Transverse colon (tissue), 4 donors: ENCODE measurements around the gene SSBP2. TPM values are rescaled to one million over a fixed set of nuclear protein-coding genes. Genes with fewer than 3 reads are reported as not detected.

Source experiments
- DNase-seq: peaks from one replicate; pipeline ENCODE4 v3.0.0-alpha.2; 2019
- H3K27ac ChIP-seq, 4 donors: fragments of 200-600 bp; sonication (generic); 2 replicates each; pipeline ENCODE4 v1.5.1; 2016 to 2018; ENCODE audit warnings: inconsistent platforms in 4 of 4
- H3K27me3 ChIP-seq: fragments of 200-600 bp; sonication (generic); 2 replicates; pipeline ENCODE4 v1.5.1; 2017; ENCODE audit warnings: inconsistent platforms
- H3K36me3 ChIP-seq, 4 donors: fragments of 200-600 bp; sonication (generic); 2 replicates each; pipeline ENCODE4 v1.5.1; 2017 to 2019; ENCODE audit warnings: inconsistent platforms in 4 of 4
- H3K4me1 ChIP-seq, 4 donors: fragments of 200-600 bp; sonication (generic); 2 replicates each; pipeline ENCODE4 v1.5.1; 2017 to 2020; ENCODE audit warnings: inconsistent platforms in 4 of 4
- H3K4me3 ChIP-seq, 4 donors: fragments of 200-600 bp; sonication (generic); 1 replicate in 1 of 4; 2 replicates in 3 of 4; pipeline versions ENCODE4 v1.5.1 to v1.6.1; 2017 to 2019; ENCODE audit warnings: inconsistent platforms in 4 of 4
- H3K9me3 ChIP-seq, 2 donors: fragments of 200-600 bp; sonication (generic); 2 replicates each; pipeline ENCODE4 v1.5.1; 2017 to 2019; ENCODE audit warnings: inconsistent platforms in 2 of 2
- EP300 ChIP-seq: sonication (generic); formaldehyde crosslinking; IDR thresholded peaks from one replicate; pipeline ENCODE4 v1.6.1; 2017; ENCODE audit warnings: antibody characterized with exemption, low read depth
- POLR2A ChIP-seq: fragments of 450-650 bp; IDR thresholded peaks from one replicate; pipeline ENCODE4 v1.6.1; 2016; ENCODE audit warnings: antibody characterized with exemption, mild to moderate bottlenecking, moderate library complexity
- POLR2AphosphoS5 ChIP-seq, 3 donors: sonication (generic); formaldehyde crosslinking; IDR thresholded peaks; one replicate each; pipeline ENCODE4 v1.6.1; 2016; ENCODE audit warnings: antibody characterized with exemption in 3 of 3
- WGBS, 2 donors: methylation state at CpG; one replicate each; pipeline ENCODE4 v1.1.5; 2018; ENCODE audit warnings: low coverage in 1 of 2; 5-methylcytosine and 5-hydroxymethylcytosine counted together
- in situ Hi-C, 4 donors: fragments of 200-750 bp; cut with MboI; loops; one replicate each; pipeline versions ENCODE4 v1.15.0 to v1.15.1; 2017; ENCODE audit warnings: low sequenced_read_pairs in 3 of 4, low pct_ligation_motif_present in 1 of 4, low pct_unique_long_range_greater_than_20kb in 1 of 4
- intact Hi-C: fragments of 100-400 bp; cut with DNase I; formaldehyde crosslinking; loops from one replicate; pipeline ENCODE4 v1.15.1; 2023; ENCODE audit warnings: low total_unique reads
- total RNA-seq, 4 donors: library from RNA; depleted of rRNA; stranded (reverse); fragments of >200 nt; gene quantifications; one replicate each; pipeline ENCODE4 v1.1.0, GENCODE V29; 2016
- TF ChIP-seq, protein P1 (sequence below), 5 experiments: fragments of 200-600 bp in 3 of 5; fragments of 450-650 bp in 2 of 5; sonication (generic) in 3 of 5; IDR thresholded peaks; 1 replicate in 2 of 5; 2 replicates in 3 of 5; pipeline ENCODE4 v1.5.1; 2016 to 2017; ENCODE audit warnings: antibody characterized with exemption in 5 of 5, inconsistent platforms in 3 of 5, mild to moderate bottlenecking in 2 of 5, moderate library complexity in 1 of 5

The SSBP2 gene
- total RNA-seq, 4 donors from 2014 or later = 22.8 to 50.4 (median 34.4) TPM

DNA sequence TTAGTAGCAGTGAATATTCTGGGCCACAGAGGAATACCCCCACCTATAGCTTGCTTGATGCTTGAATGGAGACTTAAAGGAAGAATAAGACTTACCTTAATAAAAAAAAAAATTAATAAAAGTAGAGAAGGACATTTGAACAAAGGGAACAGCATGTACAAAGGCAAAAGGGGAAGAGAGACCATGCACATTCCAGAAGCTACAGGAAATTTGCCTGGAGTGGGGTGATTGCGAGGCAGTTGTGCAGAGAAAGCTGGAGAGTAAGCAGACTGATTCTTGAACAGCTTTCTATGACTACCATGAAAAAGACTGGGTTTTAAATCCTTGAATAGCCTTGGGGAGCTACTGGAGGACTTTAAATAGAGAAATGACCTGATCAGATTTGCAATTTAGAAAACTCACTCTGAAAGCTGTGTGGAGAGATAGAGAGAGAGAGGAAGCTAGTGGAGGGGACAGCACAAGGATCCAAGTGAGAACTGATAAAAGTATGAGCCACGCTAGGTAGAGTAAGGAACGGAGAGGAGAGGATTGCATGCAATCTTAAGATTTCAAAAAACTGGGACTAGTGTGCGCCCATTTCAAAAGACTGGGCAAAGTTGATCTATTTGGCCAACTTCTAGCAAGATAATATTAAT is 12.5 kb upstream of the SSBP2 start:
- in situ Hi-C loops = no loop called here
- WGBS, 2 donors = 93 to 94% methylated on average over 4 of the region's 4 CpGs
- H3K27ac ChIP-seq = no peak overlapping the region

DNA sequence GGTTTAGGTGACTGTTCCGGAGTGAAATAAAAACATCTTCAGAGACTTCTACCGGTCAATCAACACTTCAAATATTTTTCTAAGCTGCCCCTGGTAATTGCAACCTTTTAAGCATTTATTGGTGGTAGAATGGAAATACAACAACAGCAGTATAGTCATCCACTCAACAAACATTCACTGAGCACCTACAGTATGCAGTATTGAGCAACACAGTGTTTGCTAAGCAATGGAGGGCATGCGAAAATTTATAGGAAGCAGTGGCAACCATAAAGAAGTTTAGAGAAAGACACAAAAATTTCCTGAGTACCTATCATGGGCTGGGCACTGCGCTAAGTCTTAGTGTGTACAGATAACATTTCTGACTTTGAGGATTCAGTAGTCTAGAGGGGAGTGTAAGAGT is 12.0 kb upstream of the SSBP2 start:
- Histone ChIP-seq H3K9me3 (no peaks in the 10 kb centered on the region), H3K4me1 (no peaks in the 10 kb centered on the region), H3K27ac (no peak overlapping the region), H3K4me3 (no peak overlapping the region), H3K27me3 (no peaks in the 10 kb centered on the region), H3K36me3 (no peaks in the 10 kb centered on the region)
- no peak for DNase-seq
- TF ChIP-seq, protein P1, sequence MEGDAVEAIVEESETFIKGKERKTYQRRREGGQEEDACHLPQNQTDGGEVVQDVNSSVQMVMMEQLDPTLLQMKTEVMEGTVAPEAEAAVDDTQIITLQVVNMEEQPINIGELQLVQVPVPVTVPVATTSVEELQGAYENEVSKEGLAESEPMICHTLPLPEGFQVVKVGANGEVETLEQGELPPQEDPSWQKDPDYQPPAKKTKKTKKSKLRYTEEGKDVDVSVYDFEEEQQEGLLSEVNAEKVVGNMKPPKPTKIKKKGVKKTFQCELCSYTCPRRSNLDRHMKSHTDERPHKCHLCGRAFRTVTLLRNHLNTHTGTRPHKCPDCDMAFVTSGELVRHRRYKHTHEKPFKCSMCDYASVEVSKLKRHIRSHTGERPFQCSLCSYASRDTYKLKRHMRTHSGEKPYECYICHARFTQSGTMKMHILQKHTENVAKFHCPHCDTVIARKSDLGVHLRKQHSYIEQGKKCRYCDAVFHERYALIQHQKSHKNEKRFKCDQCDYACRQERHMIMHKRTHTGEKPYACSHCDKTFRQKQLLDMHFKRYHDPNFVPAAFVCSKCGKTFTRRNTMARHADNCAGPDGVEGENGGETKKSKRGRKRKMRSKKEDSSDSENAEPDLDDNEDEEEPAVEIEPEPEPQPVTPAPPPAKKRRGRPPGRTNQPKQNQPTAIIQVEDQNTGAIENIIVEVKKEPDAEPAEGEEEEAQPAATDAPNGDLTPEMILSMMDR (IDR thresholded peaks at IDR 0.05) = no peak
- TF ChIP-seq POLR2A (no peak), EP300 (no peak), POLR2AphosphoS5 (IDR thresholded peaks at IDR 0.05) (no peak)
- in situ Hi-C loops (no loop called here), intact Hi-C loops (no loop called here)
- 78 to 80% methylated on average over 4 of the region's 4 CpGs for WGBS, 2 donors

More for the DNA sequence above, 12.5 kb upstream of the SSBP2 start:
- Histone ChIP-seq H3K27me3 (no peaks in the 10 kb centered on the region), H3K36me3 (no peaks in the 10 kb centered on the region), H3K4me1 (no peaks in the 10 kb centered on the region), H3K4me3 (no peak overlapping the region), H3K9me3 (no peaks in the 10 kb centered on the region)
- TF ChIP-seq POLR2A (no peak), EP300 (no peak), POLR2AphosphoS5 (IDR thresholded peaks at IDR 0.05) (no peak)
- TF ChIP-seq, protein P1 (IDR thresholded peaks at IDR 0.05) = no peak
- intact Hi-C loops = no loop called here
- no peak for DNase-seq

DNA sequence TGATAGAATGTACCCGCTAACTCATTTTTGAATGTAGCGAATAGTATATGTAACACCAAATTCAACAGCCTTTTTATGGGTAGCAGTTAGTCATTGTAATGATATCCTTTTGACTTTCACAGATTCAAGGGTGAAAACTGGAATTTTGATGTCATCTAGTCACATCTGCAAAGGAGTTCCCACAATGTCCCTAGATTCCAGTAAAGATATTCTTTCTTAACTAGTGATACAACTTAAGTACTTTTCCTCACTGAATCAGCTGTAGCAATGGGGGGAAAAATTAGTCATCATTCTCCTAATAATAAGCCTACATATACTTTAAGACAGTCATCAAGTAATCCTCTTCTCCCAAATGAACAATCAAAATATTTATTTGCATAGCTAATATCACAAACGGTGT is 11.5 kb upstream of the SSBP2 start:
- Histone ChIP-seq H3K4me1 (no peaks in the 10 kb centered on the region), H3K27me3 (no peaks in the 10 kb centered on the region), H3K9me3 (no peaks in the 10 kb centered on the region), H3K27ac (no peak overlapping the region), H3K4me3 (no peak overlapping the region), H3K36me3 (no peaks in the 10 kb centered on the region)
- 80% methylated on average over 3 of the region's 3 CpGs for WGBS, 2 donors
- intact Hi-C loops (no loop called here), in situ Hi-C loops (no loop called here)
- DNase-seq = no peak
- TF ChIP-seq POLR2A = no peak

DNA sequence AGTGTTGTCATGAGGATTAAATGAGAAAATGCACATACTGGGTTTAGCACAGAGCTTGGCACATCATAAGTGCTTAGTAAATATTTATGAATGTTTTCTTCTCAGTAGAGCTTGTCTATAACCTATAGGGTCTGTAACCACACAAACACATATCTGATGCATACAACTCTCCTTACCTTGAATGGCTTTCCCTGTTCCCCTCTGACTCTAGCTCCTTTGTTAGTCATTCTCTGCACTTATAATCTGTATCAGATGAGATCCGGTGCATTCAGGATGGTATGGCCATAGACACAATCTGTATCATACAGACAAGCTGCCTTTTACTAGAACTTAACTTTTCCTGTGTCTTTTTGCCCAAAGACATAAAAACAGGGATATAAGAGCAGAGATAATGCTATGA is 11.1 kb upstream of the SSBP2 start:
- in situ Hi-C loops (no loop called here), intact Hi-C loops (no loop called here)
- TF ChIP-seq POLR2AphosphoS5 (IDR thresholded peaks at IDR 0.05) = no peak
- TF ChIP-seq POLR2A = no peak
- TF ChIP-seq, protein P1 (IDR thresholded peaks at IDR 0.05) = no peak
- no peak for TF ChIP-seq EP300
- Histone ChIP-seq H3K4me3 (no peak overlapping the region), H3K4me1 (no peaks in the 10 kb centered on the region), H3K9me3 (no peaks in the 10 kb centered on the region), H3K27ac (no peak overlapping the region), H3K36me3 (no peaks in the 10 kb centered on the region), H3K27me3 (no peaks in the 10 kb centered on the region)
- no peak for DNase-seq
- 89 to 97% methylated on average over 1 of the region's 1 CpG for WGBS, 2 donors

DNA sequence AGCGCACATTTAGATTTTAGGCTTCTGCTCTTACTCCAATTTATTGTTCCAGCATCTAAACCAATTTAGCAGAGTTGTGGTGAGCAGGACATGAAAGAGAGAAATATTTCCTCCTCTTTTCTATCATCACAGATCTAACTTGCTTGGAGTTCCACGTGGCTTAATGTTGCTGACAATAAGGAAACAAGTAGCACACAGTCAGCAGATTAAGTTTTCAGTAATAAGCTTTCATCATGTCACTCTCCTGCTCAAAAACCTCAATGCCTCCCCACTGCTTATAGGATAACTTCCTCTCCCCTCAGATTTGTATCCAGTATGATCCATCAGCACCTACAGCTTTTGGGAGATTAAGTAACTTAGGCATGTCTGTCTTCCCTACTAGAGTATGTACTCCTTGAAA is 10.4 kb upstream of the SSBP2 start:
- Histone ChIP-seq H3K27me3 (no peaks in the 10 kb centered on the region), H3K4me3 (no peak overlapping the region), H3K27ac (no peak overlapping the region), H3K9me3 (no peaks in the 10 kb centered on the region), H3K4me1 (no peaks in the 10 kb centered on the region), H3K36me3 (no peaks in the 10 kb centered on the region)
- TF ChIP-seq EP300 (no peak), POLR2AphosphoS5 (IDR thresholded peaks at IDR 0.05) (no peak), POLR2A (no peak)
- TF ChIP-seq, protein P1 (IDR thresholded peaks at IDR 0.05) = no peak
- intact Hi-C loops (no loop called here), in situ Hi-C loops (no loop called here)
- DNase-seq = no peak
- WGBS, 2 donors = 49 to 67% methylated on average over 2 of the region's 2 CpGs
